GM18870 (cell line): ENCODE measurements around the gene VLDLR.

ENCODE experiments used
- ATAC-seq: cut with Tn5 transposase; IDR thresholded peaks from one replicate; pipeline ENCODE4 v1.9.1; 2021; ENCODE audit warnings: moderate library complexity; ENCODE audit not compliant: unreplicated experiment

The VLDLR gene

GRCh38 chr9:2621722-2622460 lies at the start of gene VLDLR:
Gene VLDLR, plus strand, starts transcription at chr9:2621787. Its CDS starts 403 bp downstream, at chr9:2622190.
- ATAC-seq = no peak

- no peak for ATAC-seq
Observed at GRCh38 chr9:2574203-2574602, 47.4 kb upstream of the VLDLR start.

- no peak for ATAC-seq
Observed at GRCh38 chr9:2576631-2577030, 45.0 kb upstream of the VLDLR start.

GRCh38 chr9:2583308-2584013 lies 38.1 kb upstream of the VLDLR start:
- ATAC-seq = no peak

- no peak for ATAC-seq
Observed at GRCh38 chr9:2591967-2592366, 29.6 kb upstream of the VLDLR start.

- ATAC-seq = no peak
Observed at GRCh38 chr9:2593744-2594143, 27.8 kb upstream of the VLDLR start.

- ATAC-seq = no peak
Observed at GRCh38 chr9:2595973-2596372, 25.6 kb upstream of the VLDLR start.

- no peak for ATAC-seq
Observed at GRCh38 chr9:2597483-2597882, 24.1 kb upstream of the VLDLR start.

- ATAC-seq = no peak
Observed at GRCh38 chr9:2599896-2600295, 21.7 kb upstream of the VLDLR start.

GRCh38 chr9:2600307-2600706 lies 21.3 kb upstream of the VLDLR start:
- no peak for ATAC-seq

- ATAC-seq = no peak
Observed at GRCh38 chr9:2601785-2602378, 19.7 kb upstream of the VLDLR start.

GRCh38 chr9:2602704-2603116 lies 18.9 kb upstream of the VLDLR start:
- peak; percentile 65 for ATAC-seq

- no peak for ATAC-seq
Observed at GRCh38 chr9:2603621-2604020, 18.0 kb upstream of the VLDLR start.

- ATAC-seq = no peak
Observed at GRCh38 chr9:2605246-2605645, 16.3 kb upstream of the VLDLR start.

GRCh38 chr9:2608276-2608675 lies 13.3 kb upstream of the VLDLR start:
- no peak for ATAC-seq

GRCh38 chr9:2610985-2611384 lies 10.6 kb upstream of the VLDLR start:
- ATAC-seq = no peak

- no peak for ATAC-seq
Observed at GRCh38 chr9:2611961-2612360, 9.6 kb upstream of the VLDLR start.

- ATAC-seq = no peak
Observed at GRCh38 chr9:2613730-2614271, 7.8 kb upstream of the VLDLR start.

- ATAC-seq = no peak
Observed at GRCh38 chr9:2615497-2615896, 6.1 kb upstream of the VLDLR start.

- peak; percentile 46 for ATAC-seq
Observed at GRCh38 chr9:2616692-2617377, 4.8 kb upstream of the VLDLR start.

- no peak for ATAC-seq
Observed at GRCh38 chr9:2618289-2618688, 3.3 kb upstream of the VLDLR start.
